Neuron (in vitro differentiated cells): ENCODE measurements around the gene KCNS1.

ENCODE experiments used
- H2AFZ ChIP-seq: one replicate; pipeline ENCODE4 v1.6.1; 2013; ENCODE audit warnings: low read depth, mild to moderate bottlenecking, inconsistent platforms, low read length, moderate library complexity
- H3K27me3 ChIP-seq: one replicate; pipeline ENCODE4 v1.6.1; 2013; ENCODE audit warnings: low read length; ENCODE audit not compliant: insufficient read depth
- H3K36me3 ChIP-seq: one replicate; pipeline ENCODE4 v1.6.1; 2013; ENCODE audit warnings: low read length; ENCODE audit not compliant: insufficient read depth
- H3K4me1 ChIP-seq: one replicate; pipeline ENCODE4 v1.6.1; 2013; ENCODE audit warnings: low read length; ENCODE audit not compliant: insufficient read depth
- H3K4me3 ChIP-seq: 2 replicates; pipeline ENCODE4 v1.5.1; 2013; ENCODE audit warnings: mild to moderate bottlenecking, low read length, moderate library complexity
- H3K9me3 ChIP-seq: one replicate; pipeline ENCODE4 v1.6.1; 2013; ENCODE audit warnings: low read length

Gene KCNS1

DNA sequence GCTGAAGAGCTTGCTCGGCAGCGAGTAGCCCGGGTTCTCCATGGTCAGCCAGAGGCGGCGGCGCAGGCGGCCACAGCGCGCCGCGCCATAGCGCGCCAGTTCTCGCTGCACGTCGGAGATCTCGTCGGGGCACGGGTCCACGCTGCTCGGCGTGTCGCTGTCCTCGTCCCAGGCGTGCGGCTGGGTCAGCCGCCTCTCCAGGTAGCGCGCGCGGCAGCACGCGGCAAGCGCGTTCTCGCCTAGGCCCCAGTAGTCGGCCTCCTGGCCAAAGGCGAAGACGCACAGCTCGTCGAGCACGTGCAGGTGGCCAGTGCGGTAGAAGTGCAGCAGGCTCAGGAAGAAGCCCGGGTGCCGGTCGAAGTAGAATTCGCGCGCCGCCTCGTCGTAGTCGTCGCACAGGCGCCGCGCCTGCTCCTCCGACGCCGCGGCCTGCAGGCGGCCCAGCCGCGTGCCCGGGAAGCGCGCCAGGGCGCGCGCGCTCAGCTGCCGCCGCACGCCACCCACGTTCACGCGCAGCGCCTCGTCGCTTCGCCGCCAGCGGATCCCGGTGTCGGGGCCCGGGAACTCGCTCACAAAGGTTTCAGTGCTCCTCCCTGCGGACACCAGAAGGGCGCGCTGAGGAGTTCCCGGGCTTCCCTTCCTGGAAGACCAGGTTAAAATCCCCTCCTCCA lies 2.7 kb downstream of the KCNS1 start:
- no peak overlapping the region for H3K4me3 ChIP-seq
- peaks cover 3% of the 10 kb centered on the region for H3K9me3 ChIP-seq
- H2AFZ ChIP-seq = no peak overlapping the region
- no peaks in the 10 kb centered on the region for H3K36me3 ChIP-seq
- peaks cover 40% of the 10 kb centered on the region for H3K27me3 ChIP-seq
- peaks cover 2% of the 10 kb centered on the region for H3K4me1 ChIP-seq

DNA sequence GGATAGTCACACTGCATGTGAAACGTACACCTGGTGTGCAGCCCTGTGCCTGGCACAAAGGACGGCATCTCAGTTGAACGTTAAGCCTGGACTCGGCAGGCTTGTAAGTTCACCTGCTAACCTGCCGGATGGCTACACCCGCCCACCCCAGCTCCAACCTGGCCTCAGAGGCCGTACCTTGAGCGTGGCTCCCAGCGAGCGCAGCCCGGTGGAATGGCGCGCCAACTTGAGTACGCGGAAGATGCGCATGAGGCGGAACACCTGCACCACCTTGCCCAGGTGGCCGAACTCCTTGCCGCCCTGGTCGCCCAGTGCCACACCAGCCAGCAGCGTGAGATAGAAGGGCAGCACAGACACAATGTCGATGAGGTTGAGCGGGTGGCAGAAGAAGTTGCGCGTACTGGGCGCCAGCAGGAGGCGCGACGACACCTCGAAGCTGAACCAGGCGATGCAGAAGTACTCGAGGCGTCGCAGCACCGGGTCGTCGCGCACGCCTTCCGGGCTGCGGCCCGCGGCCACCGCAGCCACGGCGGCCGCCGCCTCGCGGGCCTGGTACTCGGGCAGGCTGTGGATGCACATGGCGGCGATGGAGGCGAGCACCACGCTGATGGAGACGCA lies 3.3 kb downstream of the KCNS1 start:
- Histone ChIP-seq H3K36me3 (no peaks in the 10 kb centered on the region), H2AFZ (no peak overlapping the region), H3K4me3 (no peak overlapping the region), H3K9me3 (peaks cover 3% of the 10 kb centered on the region), H3K27me3 (peaks cover 40% of the 10 kb centered on the region), H3K4me1 (peaks cover 2% of the 10 kb centered on the region)

- H2AFZ ChIP-seq = no peak overlapping the region
- H3K36me3 ChIP-seq = no peaks in the 10 kb centered on the region
- peaks cover 2% of the 10 kb centered on the region for H3K4me1 ChIP-seq
- no peak overlapping the region for H3K4me3 ChIP-seq
- H3K9me3 ChIP-seq = peaks cover 3% of the 10 kb centered on the region
- H3K27me3 ChIP-seq = peaks cover 40% of the 10 kb centered on the region
These were observed 4.1 kb downstream of the KCNS1 start for GRCh38 chr20:45096781-45097180.

DNA sequence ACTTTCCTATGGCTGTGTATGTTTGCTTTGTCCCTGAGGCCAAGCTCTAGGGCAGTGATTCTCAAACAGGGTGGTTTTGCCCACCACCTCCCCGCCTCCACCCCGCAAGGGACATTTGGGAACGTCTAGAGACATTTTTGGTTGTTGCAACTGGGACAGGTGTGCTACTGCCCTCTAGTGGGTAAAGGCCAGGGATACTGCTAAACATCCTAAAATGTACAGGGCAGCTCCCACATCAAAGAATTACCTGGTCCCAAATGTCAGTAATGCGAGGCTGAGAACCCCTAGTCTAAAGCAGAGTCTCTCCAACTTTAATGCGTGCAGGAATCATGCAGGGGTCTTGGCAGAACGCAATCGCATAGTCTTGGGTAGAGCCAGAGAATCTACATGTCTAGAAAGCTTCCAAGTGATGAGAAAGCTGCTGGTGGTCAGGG lies 5.1 kb downstream of the KCNS1 start:
- Histone ChIP-seq H3K36me3 (no peaks in the 10 kb centered on the region), H3K9me3 (peaks cover 3% of the 10 kb centered on the region)

GRCh38 chr20:45094864-45095574 lies 5.9 kb downstream of the KCNS1 start:
- Histone ChIP-seq H3K9me3 (peaks cover 3% of the 10 kb centered on the region), H3K27me3 (peaks cover 23% of the 10 kb centered on the region), H3K36me3 (no peaks in the 10 kb centered on the region), H2AFZ (no peak overlapping the region), H3K4me1 (no peaks in the 10 kb centered on the region), H3K4me3 (no peak overlapping the region)

More for the DNA sequence above, 5.1 kb downstream of the KCNS1 start:
- Histone ChIP-seq H2AFZ (no peak overlapping the region), H3K4me3 (no peak overlapping the region), H3K4me1 (peaks cover under 1% of the 10 kb centered on the region), H3K27me3 (peaks cover 31% of the 10 kb centered on the region)

DNA sequence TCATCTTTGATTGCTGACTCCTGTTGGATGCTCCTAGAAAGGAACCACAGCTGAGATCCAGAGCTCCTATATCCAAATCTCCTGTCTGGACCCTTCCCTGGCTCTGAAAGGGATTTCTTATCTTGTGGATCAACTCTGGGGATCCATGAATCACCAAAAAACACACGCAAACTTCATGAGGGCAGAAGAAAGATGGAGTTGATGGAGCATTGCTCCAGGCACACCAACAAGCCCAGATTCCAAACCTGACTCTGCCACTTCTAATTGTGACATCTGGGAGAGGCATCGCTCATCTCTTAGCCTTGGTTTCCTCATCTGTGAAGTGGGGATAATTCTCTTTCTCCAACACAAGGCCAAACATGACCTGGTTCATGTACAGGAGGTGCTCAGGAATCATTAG lies 6.7 kb downstream of the KCNS1 start:
- Histone ChIP-seq H3K27me3 (peaks cover 14% of the 10 kb centered on the region), H3K9me3 (peaks cover 3% of the 10 kb centered on the region), H3K4me3 (no peak overlapping the region), H3K4me1 (no peaks in the 10 kb centered on the region), H3K36me3 (no peaks in the 10 kb centered on the region), H2AFZ (no peak overlapping the region)

- H2AFZ ChIP-seq = no peak overlapping the region
- no peaks in the 10 kb centered on the region for H3K36me3 ChIP-seq
- peaks cover 6% of the 10 kb centered on the region for H3K27me3 ChIP-seq
- peaks cover 3% of the 10 kb centered on the region for H3K9me3 ChIP-seq
- H3K4me3 ChIP-seq = no peak overlapping the region
- no peaks in the 10 kb centered on the region for H3K4me1 ChIP-seq
These were observed 8.0 kb downstream of the KCNS1 start for GRCh38 chr20:45092898-45093297.

GRCh38 chr20:45091366-45091765 lies 9.6 kb downstream of the KCNS1 start:
- H2AFZ ChIP-seq = no peak overlapping the region
- no peaks in the 10 kb centered on the region for H3K36me3 ChIP-seq
- no peaks in the 10 kb centered on the region for H3K27me3 ChIP-seq
- no peaks in the 10 kb centered on the region for H3K9me3 ChIP-seq
- H3K4me3 ChIP-seq = no peak overlapping the region
- no peaks in the 10 kb centered on the region for H3K4me1 ChIP-seq

- Histone ChIP-seq H2AFZ (no peak overlapping the region), H3K4me3 (no peak overlapping the region), H3K27me3 (no peaks in the 10 kb centered on the region), H3K36me3 (no peaks in the 10 kb centered on the region), H3K9me3 (no peaks in the 10 kb centered on the region), H3K4me1 (no peaks in the 10 kb centered on the region)
These were observed 10.4 kb downstream of the KCNS1 start for GRCh38 chr20:45090481-45090880.

DNA sequence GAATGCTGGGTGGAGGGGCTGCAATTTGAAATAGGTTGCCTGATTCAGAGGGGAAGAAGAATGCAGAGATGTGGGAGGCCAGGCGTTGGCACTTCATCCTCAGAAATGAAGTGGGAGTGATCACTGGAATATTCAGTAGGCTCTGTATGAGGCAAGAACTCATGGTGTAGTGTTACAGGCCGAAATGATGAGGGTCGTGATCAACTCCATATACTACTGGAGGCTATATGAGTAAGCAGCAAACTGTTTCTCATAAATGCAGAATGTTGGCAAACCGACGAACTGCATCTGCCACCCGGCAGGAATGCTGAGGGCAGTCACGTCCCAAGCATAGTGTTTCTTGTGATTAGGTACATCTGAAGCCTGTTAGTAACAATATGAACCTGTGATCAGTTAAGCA lies 12.7 kb downstream of the KCNS1 start:
- Histone ChIP-seq H3K36me3 (no peaks in the 10 kb centered on the region), H3K27me3 (no peaks in the 10 kb centered on the region), H2AFZ (no peak overlapping the region), H3K4me3 (no peak overlapping the region), H3K9me3 (no peaks in the 10 kb centered on the region), H3K4me1 (no peaks in the 10 kb centered on the region)

DNA sequence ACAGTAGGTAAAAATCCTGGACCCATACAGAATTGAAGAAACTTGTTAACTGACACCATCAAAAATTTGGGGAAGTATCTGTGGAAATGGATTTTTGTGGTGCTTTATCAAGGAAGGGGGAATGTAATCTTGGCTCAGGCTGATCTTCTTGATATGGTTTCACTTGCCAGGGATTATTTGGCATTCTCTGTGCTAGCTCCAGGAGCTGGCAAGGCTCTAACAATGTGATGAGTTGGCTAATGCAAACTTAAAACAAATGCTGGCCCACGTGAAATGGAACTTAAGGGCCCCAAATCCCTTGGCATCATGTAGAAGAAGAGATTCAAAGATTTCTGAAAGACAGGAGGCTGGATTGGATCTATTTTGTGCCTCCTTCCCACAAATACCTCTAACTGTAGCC lies 13.1 kb downstream of the KCNS1 start:
- Histone ChIP-seq H3K9me3 (no peaks in the 10 kb centered on the region), H3K36me3 (no peaks in the 10 kb centered on the region), H3K27me3 (no peaks in the 10 kb centered on the region), H2AFZ (no peak overlapping the region), H3K4me3 (no peak overlapping the region), H3K4me1 (no peaks in the 10 kb centered on the region)

DNA sequence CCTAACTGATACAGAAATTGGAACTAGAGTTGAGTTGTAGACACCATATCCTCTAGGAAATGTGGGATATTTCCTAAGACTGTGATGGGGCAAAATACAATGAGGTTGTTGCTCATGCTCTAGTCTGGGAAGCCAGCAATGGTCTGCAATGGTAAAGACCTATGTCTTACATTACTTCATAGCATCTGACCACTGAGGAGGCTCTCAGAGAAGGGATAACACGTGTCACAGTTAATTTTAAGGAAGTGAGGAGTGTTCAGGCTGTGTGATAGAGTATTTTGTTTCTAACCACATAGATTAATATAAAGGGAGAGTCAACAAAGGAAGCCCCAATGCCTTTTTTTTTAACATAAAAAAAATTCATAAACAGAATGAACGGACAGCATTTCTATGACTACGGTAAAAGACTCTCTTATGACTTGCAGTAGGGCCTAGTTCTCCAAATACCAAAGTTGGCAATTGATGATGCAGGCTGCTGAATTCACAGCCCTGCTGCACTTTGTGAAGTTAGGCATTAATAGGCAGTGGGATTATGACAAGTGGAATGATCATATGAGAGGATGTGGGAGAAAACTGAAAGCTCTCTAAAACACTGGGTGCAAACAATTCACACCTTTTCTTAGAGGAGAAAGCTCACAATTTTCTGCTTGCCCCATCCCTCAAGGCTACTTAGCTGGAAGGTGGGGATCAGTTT lies 13.7 kb downstream of the KCNS1 start:
- H3K4me1 ChIP-seq = no peaks in the 10 kb centered on the region
- no peaks in the 10 kb centered on the region for H3K9me3 ChIP-seq
- no peak overlapping the region for H2AFZ ChIP-seq
- no peak overlapping the region for H3K4me3 ChIP-seq
- no peaks in the 10 kb centered on the region for H3K27me3 ChIP-seq
- no peaks in the 10 kb centered on the region for H3K36me3 ChIP-seq

DNA sequence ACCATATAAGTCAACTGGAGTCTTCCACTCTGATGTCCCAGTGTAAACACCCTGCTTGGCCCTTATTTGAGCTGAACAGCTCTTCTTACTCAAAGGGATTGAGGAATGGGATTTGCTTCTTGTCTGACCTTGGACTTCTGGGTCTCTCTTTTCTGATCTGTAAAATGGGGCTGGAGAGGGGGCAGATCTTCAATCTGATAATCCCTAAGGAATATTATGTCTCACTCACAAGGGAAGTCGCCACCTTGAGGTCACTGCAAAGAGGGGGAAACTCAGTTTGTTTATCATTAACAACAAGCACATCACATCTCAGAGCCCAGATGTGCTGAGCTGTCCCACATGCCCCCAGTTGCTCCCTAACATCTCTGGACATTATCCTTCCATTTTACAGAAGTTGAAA lies 15.1 kb downstream of the KCNS1 start:
- Histone ChIP-seq H3K4me3 (no peak overlapping the region), H2AFZ (no peak overlapping the region), H3K27me3 (no peaks in the 10 kb centered on the region), H3K9me3 (no peaks in the 10 kb centered on the region), H3K4me1 (no peaks in the 10 kb centered on the region), H3K36me3 (peaks cover 7% of the 10 kb centered on the region)
